ENCODE measurements around the gene GREB1. TPM values are rescaled to one million over a fixed set of nuclear protein-coding genes. Genes with fewer than 3 reads are reported as not detected.

GREB1 gene
- polyA plus RNA-seq, 1 donor from 2014 or later, result 17.2 TPM

DNA sequence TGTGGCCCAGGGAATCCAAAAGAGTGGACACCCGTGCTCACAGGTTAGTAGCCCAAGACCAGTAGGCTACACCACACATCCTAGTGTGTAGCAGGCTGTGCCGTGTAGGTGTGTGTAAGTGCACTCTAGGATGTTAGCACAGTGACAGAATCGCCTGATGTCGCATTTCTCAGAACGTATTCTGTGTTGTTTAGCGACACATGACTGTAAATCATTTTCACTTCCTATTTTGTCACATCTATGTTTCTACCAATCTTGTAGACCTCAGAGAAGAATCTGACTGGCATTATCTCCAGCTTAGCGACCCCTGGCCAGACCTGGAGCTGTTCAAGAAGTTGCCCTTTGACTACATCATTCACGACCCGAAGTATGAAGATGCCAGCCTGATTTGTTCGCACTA, 91.0 kb downstream of the GREB1 start:
- Histone ChIP-seq H3K79me2 (replicated peaks; ENCODE audit: insufficient read depth, low read length) (no peaks in the 10 kb centered on the region), H3K27ac (ENCODE audit: low read length) (no peak overlapping the region), H3K4me3 (ENCODE audit: low read length) (no peak overlapping the region), H3K9me3 (ENCODE audit: low read length) (no peaks in the 10 kb centered on the region), H4K20me1 (ENCODE audit: insufficient read depth) (no peaks in the 10 kb centered on the region), H2AFZ (ENCODE audit: low read depth, low read length) (no peak overlapping the region), H3K36me3 (ENCODE audit: insufficient read depth, low read length) (peaks cover 3% of the 10 kb centered on the region), H3K9me2 (ENCODE audit: insufficient read depth, low read length) (no peaks in the 10 kb centered on the region), H3K4me2 (ENCODE audit: low read length) (no peak overlapping the region), H3K9ac (ENCODE audit: low read length) (no peak overlapping the region), H3F3A (ENCODE audit: insufficient read depth, low read length, poor library complexity, severe bottlenecking) (no peaks in the 10 kb centered on the region), H3K27me3 (ENCODE audit: insufficient read depth, low read depth, low read length) (no peaks in the 10 kb centered on the region)
- no peak for TF ChIP-seq RAD21 (conservative IDR thresholded peaks at IDR 0.05)

DNA sequence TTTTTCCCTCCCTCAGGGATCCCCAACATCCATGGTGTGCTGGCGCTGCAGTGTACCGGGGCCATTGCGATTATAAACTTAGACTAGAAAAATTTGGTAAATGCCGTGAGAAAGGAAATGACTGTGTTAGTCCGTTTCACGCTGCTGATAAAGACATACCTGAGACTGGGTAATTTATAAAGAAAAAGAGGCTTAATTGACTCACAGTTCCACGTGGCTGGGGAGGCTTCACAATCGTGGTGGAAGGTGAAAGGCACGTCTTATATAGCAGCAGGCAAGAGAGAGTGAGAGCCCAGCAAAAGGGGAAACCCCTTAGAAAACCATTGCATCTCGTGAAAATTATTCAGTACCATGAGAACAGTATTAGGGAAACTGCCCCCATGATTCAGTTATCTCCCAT, 91.8 kb downstream of the GREB1 start:
- no peaks in the 10 kb centered on the region for H4K20me1 ChIP-seq (ENCODE audit: insufficient read depth)
- no peaks in the 10 kb centered on the region for H3K27me3 ChIP-seq (ENCODE audit: insufficient read depth, low read depth, low read length)
- TF ChIP-seq, protein P1, sequence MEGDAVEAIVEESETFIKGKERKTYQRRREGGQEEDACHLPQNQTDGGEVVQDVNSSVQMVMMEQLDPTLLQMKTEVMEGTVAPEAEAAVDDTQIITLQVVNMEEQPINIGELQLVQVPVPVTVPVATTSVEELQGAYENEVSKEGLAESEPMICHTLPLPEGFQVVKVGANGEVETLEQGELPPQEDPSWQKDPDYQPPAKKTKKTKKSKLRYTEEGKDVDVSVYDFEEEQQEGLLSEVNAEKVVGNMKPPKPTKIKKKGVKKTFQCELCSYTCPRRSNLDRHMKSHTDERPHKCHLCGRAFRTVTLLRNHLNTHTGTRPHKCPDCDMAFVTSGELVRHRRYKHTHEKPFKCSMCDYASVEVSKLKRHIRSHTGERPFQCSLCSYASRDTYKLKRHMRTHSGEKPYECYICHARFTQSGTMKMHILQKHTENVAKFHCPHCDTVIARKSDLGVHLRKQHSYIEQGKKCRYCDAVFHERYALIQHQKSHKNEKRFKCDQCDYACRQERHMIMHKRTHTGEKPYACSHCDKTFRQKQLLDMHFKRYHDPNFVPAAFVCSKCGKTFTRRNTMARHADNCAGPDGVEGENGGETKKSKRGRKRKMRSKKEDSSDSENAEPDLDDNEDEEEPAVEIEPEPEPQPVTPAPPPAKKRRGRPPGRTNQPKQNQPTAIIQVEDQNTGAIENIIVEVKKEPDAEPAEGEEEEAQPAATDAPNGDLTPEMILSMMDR (IDR thresholded peaks at IDR 0.05; ENCODE audit: poor library complexity, severe bottlenecking), result no peak
- no peak for TF ChIP-seq POLR2AphosphoS5 (IDR thresholded peaks at IDR 0.05)
- TF ChIP-seq EZH2 (IDR thresholded peaks at IDR 0.05; ENCODE audit: borderline replicate concordance, insufficient read depth, low read length, poor library complexity, severe bottlenecking), result no peak
- no peak for TF ChIP-seq SMC3 (conservative IDR thresholded peaks at IDR 0.05; ENCODE audit: poor library complexity)
- TF ChIP-seq, protein P2, sequence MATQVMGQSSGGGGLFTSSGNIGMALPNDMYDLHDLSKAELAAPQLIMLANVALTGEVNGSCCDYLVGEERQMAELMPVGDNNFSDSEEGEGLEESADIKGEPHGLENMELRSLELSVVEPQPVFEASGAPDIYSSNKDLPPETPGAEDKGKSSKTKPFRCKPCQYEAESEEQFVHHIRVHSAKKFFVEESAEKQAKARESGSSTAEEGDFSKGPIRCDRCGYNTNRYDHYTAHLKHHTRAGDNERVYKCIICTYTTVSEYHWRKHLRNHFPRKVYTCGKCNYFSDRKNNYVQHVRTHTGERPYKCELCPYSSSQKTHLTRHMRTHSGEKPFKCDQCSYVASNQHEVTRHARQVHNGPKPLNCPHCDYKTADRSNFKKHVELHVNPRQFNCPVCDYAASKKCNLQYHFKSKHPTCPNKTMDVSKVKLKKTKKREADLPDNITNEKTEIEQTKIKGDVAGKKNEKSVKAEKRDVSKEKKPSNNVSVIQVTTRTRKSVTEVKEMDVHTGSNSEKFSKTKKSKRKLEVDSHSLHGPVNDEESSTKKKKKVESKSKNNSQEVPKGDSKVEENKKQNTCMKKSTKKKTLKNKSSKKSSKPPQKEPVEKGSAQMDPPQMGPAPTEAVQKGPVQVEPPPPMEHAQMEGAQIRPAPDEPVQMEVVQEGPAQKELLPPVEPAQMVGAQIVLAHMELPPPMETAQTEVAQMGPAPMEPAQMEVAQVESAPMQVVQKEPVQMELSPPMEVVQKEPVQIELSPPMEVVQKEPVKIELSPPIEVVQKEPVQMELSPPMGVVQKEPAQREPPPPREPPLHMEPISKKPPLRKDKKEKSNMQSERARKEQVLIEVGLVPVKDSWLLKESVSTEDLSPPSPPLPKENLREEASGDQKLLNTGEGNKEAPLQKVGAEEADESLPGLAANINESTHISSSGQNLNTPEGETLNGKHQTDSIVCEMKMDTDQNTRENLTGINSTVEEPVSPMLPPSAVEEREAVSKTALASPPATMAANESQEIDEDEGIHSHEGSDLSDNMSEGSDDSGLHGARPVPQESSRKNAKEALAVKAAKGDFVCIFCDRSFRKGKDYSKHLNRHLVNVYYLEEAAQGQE (IDR thresholded peaks at IDR 0.05; ENCODE audit: borderline replicate concordance), result no peak
- no peak for TF ChIP-seq MXI1 (conservative IDR thresholded peaks at IDR 0.05; ENCODE audit: poor library complexity, severe bottlenecking)
- no peak overlapping the region for H3K9ac ChIP-seq (ENCODE audit: low read length)
- H3K9me3 ChIP-seq (ENCODE audit: low read length), result no peaks in the 10 kb centered on the region
- H3K4me2 ChIP-seq (ENCODE audit: low read length), result no peak overlapping the region
- H3K27ac ChIP-seq (ENCODE audit: low read length), result no peak overlapping the region
- H3F3A ChIP-seq (ENCODE audit: insufficient read depth, low read length, poor library complexity, severe bottlenecking), result no peaks in the 10 kb centered on the region
- H3K9me2 ChIP-seq (ENCODE audit: insufficient read depth, low read length), result no peaks in the 10 kb centered on the region
- H3K4me3 ChIP-seq (ENCODE audit: low read length), result no peak overlapping the region
- H3K79me2 ChIP-seq (replicated peaks; ENCODE audit: insufficient read depth, low read length), result no peaks in the 10 kb centered on the region
- H2AFZ ChIP-seq (ENCODE audit: low read depth, low read length), result no peak overlapping the region
- H3K36me3 ChIP-seq (ENCODE audit: insufficient read depth, low read length), result peaks cover 4% of the 10 kb centered on the region

DNA sequence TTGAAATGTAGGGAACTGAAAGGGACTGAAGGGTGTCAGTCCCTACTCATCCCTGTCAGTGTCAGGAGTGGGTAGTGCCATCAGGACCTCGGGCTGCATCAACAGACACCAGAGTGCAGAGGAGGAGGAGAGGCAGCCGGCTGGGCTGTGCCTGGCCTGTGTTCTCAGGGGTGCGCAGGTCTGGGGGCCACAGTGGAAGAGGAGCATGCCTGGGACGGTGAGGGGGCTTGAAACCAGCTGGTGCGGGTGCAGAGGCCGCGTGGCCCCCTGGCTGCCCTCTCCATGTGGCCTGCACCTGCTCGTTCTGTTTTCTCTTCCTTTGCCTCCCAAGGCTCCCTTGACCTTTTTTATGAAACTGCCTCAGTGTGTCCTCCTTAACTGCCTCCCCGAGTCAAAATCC, 94.8 kb downstream of the GREB1 start:
- H3K36me3 ChIP-seq (ENCODE audit: insufficient read depth, low read length), result peaks cover 12% of the 10 kb centered on the region
- no peaks in the 10 kb centered on the region for H3K79me2 ChIP-seq (replicated peaks; ENCODE audit: insufficient read depth, low read length)
- no peak overlapping the region for H3K4me2 ChIP-seq (ENCODE audit: low read length)
- no peak overlapping the region for H2AFZ ChIP-seq (ENCODE audit: low read depth, low read length)
- no peaks in the 10 kb centered on the region for H3K9me3 ChIP-seq (ENCODE audit: low read length)
- no peak overlapping the region for H3K9ac ChIP-seq (ENCODE audit: low read length)
- no peaks in the 10 kb centered on the region for H3K9me2 ChIP-seq (ENCODE audit: insufficient read depth, low read length)
- TF ChIP-seq SMC3 (conservative IDR thresholded peaks at IDR 0.05; ENCODE audit: poor library complexity) (no peak), RAD21 (conservative IDR thresholded peaks at IDR 0.05) (no peak), POLR2AphosphoS5 (IDR thresholded peaks at IDR 0.05) (no peak), EP300 (conservative IDR thresholded peaks at IDR 0.05; ENCODE audit: poor library complexity, severe bottlenecking) (no peak)
- TF ChIP-seq, protein P2 (IDR thresholded peaks at IDR 0.05; ENCODE audit: borderline replicate concordance), result no peak
- TF ChIP-seq, protein P1 (IDR thresholded peaks at IDR 0.05; ENCODE audit: poor library complexity, severe bottlenecking), result no peak
- H3K27ac ChIP-seq (ENCODE audit: low read length), result no peak overlapping the region
- no peaks in the 10 kb centered on the region for H3K27me3 ChIP-seq (ENCODE audit: insufficient read depth, low read depth, low read length)
- H3K4me3 ChIP-seq (ENCODE audit: low read length), result no peak overlapping the region
- H4K20me1 ChIP-seq (ENCODE audit: insufficient read depth), result no peaks in the 10 kb centered on the region
- H3F3A ChIP-seq (ENCODE audit: insufficient read depth, low read length, poor library complexity, severe bottlenecking), result no peaks in the 10 kb centered on the region

Data from neural cell (in vitro differentiated cells).